T-helper 1 cell (primary cell): ENCODE measurements around the gene PCCA.
"Not testable (repeated sequence)": the region's sequence is repeated elsewhere in the genome, so short reads cannot be mapped to it uniquely, and the experiment has no call there.

ENCODE experiments used
- DNase-seq, 5 donors: peaks; one replicate each; pipeline ENCODE4 v3.0.0-alpha.2; 2012 to 2020

Gene PCCA

GRCh38 chr13:100097821-100098220 is 8.9 kb downstream of the PCCA start:
- no peak for DNase-seq

GRCh38 chr13:100098445-100099116 is 9.7 kb downstream of the PCCA start:
- no peak for DNase-seq

GRCh38 chr13:100099117-100099445 is 10.2 kb downstream of the PCCA start:
- DNase-seq = not testable (repeated sequence)

DNA sequence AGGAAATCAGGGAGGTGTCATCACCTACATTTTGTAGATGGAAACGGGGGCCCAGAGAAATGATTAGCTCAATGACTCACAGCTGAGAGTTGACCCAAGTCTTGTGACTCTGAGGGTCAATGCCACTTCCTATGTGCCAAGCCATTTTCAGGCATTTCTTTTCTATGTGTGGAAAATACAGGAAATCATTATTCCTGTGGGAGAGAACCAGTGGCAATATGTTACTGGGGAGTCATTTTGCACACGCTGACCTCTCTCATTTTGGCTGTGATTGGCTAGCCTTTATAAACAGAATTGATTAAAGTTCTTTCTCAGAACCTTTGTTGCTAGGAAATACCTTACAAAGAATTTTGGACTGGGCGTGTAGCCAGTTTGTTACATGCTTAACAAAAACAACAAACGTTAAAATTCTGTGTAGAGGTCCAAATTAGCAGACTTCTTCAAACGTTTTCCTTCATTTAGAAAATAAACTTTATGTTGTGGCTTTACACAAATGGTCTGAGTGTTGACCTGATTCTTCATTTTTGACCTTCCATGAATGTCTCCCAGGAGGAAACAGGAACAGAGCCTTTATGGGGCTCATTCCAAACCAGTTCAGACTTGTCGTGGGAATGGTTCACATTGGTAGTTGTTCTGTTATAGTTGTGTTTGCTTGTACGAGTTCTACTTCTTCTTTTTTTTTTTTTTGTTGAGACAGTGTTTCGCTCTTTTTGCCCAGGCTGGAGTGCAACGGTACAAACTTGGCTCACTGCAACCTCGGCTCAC is 11.4 kb downstream of the PCCA start:
- no peak for DNase-seq

GRCh38 chr13:100102042-100102441 is 13.1 kb downstream of the PCCA start:
- no peak for DNase-seq

DNA sequence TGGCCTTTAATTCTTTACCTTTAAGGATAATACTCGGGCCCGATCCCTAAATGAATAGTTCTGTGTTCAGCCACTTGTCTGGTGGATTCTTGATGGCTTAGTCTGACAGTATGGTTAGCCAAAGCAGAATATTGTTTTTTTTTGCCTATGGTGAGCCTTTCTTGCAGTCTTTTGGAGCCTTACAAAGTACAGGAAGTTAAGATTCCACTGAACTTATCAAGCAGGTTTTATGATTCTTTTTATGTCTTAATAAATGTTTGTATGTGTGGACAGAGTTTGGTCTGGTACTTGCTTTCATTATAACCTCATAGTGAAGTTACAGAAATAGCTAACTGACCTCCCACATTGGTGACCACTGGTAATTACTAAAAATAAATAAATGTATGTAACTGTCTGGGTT is 17.1 kb downstream of the PCCA start:
- DNase-seq = no peak

- DNase-seq = no peak
Measured at GRCh38 chr13:100106705-100107104, 17.8 kb downstream of the PCCA start.

DNA sequence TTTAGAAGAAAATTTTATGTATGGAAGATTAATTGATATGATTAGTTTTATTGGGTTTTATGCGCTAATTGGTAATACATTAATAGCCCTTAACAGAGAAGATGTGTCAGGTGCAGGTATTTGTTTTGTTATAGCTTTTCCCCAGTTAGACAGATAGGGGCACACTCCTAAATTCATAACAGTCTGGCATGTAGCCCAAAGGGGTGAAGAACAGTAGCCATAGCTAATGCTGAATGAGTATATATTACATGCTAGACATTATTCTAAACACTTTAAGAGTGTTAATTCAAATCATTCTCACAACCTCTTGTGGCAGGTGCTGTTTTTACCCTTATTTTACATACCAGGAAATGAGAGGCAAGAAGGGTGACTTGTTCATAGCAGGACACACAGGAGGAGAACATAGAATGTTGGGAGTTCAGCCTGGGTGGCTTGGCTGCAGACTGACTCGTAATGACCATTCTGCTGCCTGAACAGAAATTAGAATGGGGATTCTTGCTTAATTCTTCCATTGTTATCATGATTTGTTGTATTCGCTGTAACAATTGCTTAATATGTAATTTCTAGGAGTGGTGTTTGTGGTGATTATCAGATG is 20.1 kb downstream of the PCCA start:
- no peak for DNase-seq

- no peak for DNase-seq
Measured at GRCh38 chr13:100110269-100110668, 21.4 kb downstream of the PCCA start.

DNA sequence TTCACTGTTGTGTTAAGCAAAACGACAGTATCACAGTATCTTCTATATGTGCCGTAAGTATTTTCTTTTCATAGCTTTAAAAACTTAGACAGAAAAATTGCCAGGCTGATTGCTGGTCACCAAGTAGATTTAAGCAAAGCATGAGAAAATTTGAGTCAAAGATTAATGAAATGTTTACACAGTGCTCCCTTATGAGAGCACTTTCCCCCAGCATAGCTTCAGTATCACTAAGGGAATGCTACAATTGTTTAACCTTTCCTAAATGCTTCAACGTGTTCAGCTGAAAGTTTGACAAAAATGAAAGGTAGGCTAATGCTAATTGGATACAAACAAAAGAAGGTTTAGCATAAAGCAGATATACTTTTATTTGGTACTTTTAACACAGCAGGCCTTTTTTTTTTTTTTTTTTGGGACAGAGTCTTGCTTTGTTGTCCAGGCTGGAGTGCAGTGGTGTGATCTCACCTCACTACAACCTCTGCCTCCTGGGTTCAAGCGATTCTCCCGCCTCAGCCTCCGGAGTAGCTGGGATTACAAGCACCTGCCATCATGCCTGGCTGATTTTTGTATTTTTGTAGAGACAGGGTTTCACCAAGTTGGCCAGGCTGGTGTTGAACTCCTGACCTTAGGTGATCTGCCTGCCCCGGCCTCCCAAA is 23.4 kb downstream of the PCCA start:
- DNase-seq = no peak

DNA sequence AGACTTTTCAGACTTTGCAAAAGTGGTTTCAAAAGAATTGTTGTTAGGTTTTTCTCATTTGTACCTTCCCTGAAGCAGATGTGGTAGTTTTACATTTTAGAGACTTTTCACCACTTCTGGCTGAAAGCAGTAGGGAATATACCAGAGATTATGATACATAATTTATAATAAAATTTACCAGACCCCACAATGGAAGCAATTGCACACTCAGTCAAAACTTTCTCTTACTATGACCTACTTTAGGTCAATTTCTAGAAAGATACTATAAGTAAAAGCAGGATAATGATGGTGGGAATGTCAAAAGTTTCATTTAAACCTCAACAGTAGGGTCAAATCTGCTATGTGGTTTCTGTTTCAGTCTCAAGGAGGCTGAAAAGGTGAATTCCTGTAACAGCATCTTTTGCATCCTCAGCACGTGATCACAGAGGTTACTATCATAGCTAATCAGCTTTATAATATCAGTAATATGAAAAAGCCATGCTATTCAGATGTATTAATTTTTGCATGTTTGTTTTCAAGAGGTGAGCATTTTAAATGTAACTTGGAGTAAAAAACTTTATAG is 26.9 kb downstream of the PCCA start:
- no peak for DNase-seq

- no peak for DNase-seq
Measured at GRCh38 chr13:100124265-100124664, 35.4 kb downstream of the PCCA start.

- DNase-seq = no peak
Measured at GRCh38 chr13:100125946-100126345, 37.1 kb downstream of the PCCA start.

- DNase-seq = no peak
Measured at GRCh38 chr13:100128373-100128772, 39.5 kb downstream of the PCCA start.

- DNase-seq = no peak
Measured at GRCh38 chr13:100128838-100129237, 39.9 kb downstream of the PCCA start.

GRCh38 chr13:100129605-100130004 is 40.7 kb downstream of the PCCA start:
- peak in 1 of 5 donors; percentile 29 for DNase-seq

- no peak for DNase-seq
Measured at GRCh38 chr13:100130092-100130491, 41.2 kb downstream of the PCCA start.

- DNase-seq = no peak
Measured at GRCh38 chr13:100130930-100131511, 42.1 kb downstream of the PCCA start.

DNA sequence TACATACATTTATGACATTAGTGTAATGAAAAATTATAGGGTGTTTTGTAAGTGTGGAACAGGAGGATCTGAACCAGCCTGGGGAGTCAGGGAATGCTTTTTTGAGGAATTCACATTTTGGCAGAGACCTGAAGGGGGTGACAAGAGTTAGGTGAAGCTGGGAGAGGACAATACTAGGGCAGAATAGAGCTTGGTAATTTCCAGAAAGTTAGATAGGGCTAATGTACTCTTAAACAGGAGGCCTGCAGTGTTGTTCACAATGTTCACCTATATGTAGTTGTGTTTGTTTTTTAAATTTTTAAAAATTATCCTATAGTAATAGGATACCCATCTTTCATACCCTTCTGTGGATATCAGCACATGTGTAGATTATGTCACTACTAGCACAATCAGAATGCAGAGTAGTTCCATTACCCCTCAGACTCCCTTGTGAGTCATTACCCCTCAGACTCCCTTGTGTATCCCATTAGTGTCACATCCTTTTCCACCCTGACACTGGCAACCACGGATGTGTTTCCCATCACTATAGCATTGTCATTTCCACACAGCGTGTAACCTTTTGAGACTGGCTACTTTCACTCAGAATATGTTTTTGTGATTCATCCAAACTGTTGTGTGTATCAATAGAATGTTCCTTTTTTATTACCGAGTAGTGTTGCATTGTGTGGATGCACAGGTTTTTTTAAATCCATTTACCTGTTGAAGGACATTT is 43.1 kb downstream of the PCCA start:
- peak in 1 of 5 donors; percentile 55 for DNase-seq

GRCh38 chr13:100138859-100139491 is 50.1 kb downstream of the PCCA start:
- DNase-seq = no peak

GRCh38 chr13:100139817-100140216 is 50.9 kb downstream of the PCCA start:
- no peak for DNase-seq

DNA sequence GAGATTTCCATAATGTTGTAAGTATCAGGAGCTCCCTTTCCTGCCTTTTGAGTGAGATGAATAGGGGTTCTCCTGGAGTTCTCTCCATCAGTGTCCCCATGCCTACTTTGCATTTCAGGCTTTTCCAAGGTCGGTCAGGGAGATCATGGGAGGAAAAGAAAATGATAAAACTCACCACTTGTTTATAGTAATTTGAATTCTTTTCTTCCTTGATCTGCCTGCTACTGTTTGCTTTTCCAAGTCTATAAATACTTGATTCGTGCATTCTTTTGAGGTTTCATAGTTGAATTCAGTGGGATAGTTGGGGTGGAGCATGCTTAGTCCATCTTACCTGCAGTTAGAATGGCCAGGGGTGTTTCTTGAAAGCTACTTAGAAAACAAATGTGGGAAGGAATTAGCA is 51.5 kb downstream of the PCCA start:
- DNase-seq = no peak
